ENCODE measurements around the gene ARMC5.
A peak's percentile ranks its signal among the peaks of the same experiment; 100 is the strongest.
"Not testable (repeated sequence)": the region's sequence is repeated elsewhere in the genome, so short reads cannot be mapped to it uniquely, and the experiment has no call there.

ARMC5 gene, protein sequence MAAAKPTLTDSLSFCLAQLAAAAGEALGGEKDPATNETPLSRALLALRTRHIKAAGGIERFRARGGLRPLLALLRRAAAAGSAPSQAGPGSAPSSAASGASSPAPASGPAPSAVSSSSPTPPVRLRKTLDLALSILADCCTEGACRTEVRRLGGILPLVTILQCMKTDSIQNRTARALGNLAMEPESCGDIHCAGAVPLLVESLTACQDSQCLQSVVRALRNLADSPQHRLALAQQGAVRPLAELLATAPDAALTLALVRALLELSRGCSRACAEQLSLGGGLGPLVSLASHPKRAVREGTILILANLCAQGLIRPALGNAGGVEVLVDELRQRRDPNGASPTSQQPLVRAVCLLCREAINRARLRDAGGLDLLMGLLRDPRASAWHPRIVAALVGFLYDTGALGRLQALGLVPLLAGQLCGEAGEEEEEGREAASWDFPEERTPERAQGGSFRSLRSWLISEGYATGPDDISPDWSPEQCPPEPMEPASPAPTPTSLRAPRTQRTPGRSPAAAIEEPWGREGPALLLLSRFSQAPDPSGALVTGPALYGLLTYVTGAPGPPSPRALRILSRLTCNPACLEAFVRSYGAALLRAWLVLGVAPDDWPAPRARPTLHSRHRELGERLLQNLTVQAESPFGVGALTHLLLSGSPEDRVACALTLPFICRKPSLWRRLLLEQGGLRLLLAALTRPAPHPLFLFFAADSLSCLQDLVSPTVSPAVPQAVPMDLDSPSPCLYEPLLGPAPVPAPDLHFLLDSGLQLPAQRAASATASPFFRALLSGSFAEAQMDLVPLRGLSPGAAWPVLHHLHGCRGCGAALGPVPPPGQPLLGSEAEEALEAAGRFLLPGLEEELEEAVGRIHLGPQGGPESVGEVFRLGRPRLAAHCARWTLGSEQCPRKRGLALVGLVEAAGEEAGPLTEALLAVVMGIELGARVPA

DNA sequence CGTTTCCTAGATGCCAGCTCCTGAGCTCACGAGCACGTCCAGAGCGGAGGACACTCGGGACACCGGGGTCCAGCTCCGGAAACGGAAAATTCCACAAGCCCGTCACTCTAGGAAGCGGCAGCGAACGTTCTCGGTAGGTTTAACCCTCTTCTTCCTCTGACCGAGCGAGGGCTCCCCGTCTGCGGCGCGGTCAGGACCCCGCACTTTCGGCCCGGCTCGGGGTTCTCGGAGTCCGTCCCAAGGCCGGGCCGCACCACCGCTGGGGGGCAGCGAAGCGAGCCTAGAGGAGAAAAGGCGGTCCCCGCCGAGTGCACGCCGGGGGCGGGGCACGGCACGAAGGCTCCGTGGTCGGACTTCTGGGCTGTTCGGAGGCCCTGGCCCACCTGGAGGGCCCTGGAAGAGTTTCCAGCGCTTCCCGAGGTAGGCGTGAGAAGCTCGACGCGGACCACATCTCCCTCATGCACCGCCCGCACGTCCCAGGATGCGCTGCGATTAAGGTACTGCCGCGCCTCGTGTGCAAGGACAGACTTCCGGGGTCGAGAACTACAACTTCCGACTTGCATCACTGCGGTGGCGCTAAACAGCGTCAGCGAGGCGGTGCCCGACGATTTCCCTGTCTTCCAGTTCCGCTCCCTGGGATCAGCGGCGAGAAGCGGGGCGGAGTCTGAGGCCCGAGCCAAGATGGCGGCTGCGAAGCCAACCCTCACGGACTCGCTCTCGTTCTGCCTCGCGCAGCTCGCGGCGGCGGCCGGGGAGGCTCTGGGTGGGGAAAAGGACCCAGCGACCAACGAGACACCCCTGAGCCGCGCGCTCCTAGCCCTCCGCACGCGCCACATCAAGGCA lies at the start of gene ARMC5:
TSS of gene ARMC5 (plus strand) at position 658 of the 843 bp plus-strand sequence. CDS start at position 682, 24 bp downstream.
- peak within 1 kb of the TSS; percentile 85 for H3K4me3 ChIP-seq (ENCODE audit: low read depth, low read length)

DNA sequence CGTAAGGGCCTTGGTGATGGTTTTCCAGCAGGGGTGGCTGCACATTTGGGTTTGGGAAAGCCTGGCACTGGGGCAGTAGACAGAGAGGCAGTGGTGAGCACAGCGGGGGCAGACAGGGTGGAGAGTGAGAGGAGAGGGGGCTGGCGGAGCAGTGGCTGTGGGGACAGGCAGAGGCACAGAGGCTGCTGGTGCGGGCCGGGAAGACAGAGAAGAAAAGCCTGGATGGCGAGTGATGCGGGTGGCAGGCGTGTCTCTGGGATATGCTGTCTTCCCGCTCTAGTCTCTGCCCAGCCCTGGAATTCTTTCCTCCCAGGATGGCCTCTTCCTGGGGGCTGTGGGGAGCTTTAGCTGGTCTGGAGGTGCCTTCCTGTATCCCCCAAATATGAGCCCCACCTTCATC lies 49.2 kb upstream of the ARMC5 start:
- no peak overlapping the region for H3K4me3 ChIP-seq (ENCODE audit: low read depth, low read length)

GRCh38 chr16:31411024-31411844 lies 48.1 kb upstream of the ARMC5 start:
- H3K4me3 ChIP-seq (ENCODE audit: low read depth, low read length) = no peak overlapping the region

DNA sequence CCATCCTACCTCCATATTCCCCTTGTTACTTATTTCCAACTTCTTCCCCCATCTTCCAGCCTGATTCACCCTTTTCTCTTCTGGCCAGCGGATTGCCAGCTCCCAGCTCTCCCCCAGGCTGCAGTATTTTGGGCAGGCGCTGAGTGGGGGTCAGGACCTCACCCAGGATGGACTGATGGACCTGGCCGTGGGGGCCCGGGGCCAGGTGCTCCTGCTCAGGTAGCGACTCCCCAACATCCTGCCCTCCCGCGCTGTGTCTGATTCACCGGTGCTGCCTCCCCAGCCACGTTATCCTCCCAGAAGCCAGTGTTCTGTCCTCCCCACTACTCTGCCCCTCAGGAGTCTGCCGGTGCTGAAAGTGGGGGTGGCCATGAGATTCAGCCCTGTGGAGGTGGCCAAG lies 46.6 kb upstream of the ARMC5 start:
- no peak overlapping the region for H3K4me3 ChIP-seq (ENCODE audit: low read depth, low read length)

- no peak overlapping the region for H3K4me3 ChIP-seq (ENCODE audit: low read depth, low read length)
These were observed 45.9 kb upstream of the ARMC5 start for GRCh38 chr16:31413381-31413780.

DNA sequence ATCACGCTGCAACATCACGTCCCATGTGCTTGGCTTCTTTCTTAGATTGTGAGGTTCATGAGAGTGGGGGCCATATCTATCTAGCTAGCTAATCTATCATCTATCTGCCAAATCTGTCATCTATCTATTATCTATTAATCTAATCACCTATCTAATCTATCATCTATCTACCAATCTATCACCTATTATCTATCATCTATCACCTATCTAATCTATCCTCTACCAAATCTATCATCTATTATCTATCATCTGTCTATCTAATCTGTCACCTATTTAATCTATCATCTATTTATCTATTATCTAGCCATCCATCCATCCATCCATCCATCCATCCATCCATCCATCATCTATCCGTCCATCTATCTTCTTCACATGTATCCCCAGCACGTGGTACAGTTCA lies 45.4 kb upstream of the ARMC5 start:
- H3K4me3 ChIP-seq (ENCODE audit: low read depth, low read length) = no peak overlapping the region

DNA sequence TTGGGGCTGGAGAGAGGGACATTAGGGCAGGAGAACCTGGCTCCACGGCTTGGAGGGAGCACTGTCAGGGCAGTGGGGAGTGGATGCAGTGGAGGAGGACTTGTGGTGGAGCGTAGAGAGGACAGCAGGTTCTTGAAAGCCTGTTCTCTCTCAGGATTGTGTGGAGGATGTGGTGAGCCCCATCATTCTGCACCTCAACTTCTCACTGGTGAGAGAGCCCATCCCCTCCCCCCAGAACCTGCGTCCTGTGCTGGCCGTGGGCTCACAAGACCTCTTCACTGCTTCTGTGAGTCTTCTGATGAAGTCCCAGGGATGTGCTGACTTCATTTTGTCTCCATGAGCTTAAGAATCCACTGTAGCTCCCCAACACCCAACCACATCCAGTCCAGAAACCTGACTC lies 44.6 kb upstream of the ARMC5 start:
- H3K4me3 ChIP-seq (ENCODE audit: low read depth, low read length) = no peak overlapping the region

GRCh38 chr16:31416371-31416770 lies 42.9 kb upstream of the ARMC5 start:
- no peak overlapping the region for H3K4me3 ChIP-seq (ENCODE audit: low read depth, low read length)

GRCh38 chr16:31417036-31417435 lies 42.3 kb upstream of the ARMC5 start:
- H3K4me3 ChIP-seq (ENCODE audit: low read depth, low read length) = not testable (repeated sequence)

GRCh38 chr16:31417916-31418315 lies 41.4 kb upstream of the ARMC5 start:
- no peak overlapping the region for H3K4me3 ChIP-seq (ENCODE audit: low read depth, low read length)

DNA sequence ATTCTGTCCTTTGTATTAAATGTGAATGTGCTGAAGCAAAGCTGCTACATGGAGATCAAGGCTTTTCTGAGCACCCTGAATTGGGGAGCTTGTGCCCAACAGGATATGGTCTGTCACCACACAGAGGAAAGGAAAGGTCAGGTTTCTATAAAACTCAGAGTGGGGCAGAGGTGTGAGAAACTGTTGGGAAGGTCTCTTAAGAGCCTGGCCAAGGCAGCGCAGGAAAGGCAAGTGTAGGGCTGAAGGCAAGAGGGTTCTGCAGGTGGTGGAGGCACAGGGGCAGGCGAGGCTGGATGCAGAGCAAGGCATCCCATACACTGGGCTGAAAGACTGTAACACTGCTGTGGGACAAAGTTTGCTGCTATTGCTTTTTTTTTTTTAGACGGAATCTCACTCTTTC lies 39.3 kb upstream of the ARMC5 start:
- no peak overlapping the region for H3K4me3 ChIP-seq (ENCODE audit: low read depth, low read length)

DNA sequence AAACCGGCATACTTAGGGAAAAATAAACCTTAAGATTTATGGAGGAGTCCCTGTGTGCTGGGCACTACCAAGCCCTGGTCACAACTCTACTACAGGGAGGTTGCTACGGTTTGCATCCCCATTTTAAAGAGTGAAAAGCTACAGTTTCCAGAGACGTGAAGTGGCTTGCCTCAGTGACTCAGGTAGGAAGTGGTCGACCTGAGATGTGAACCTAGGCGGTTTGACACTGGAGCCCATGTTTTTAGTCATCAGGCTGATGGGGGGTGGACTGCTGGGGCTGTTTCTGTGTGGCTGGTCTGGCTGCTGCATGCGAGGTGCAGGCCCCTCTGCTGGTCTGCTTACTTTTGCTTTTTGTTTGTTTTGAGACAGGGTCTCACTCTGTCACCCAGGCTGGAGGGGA lies 37.7 kb upstream of the ARMC5 start:
- no peak overlapping the region for H3K4me3 ChIP-seq (ENCODE audit: low read depth, low read length)

DNA sequence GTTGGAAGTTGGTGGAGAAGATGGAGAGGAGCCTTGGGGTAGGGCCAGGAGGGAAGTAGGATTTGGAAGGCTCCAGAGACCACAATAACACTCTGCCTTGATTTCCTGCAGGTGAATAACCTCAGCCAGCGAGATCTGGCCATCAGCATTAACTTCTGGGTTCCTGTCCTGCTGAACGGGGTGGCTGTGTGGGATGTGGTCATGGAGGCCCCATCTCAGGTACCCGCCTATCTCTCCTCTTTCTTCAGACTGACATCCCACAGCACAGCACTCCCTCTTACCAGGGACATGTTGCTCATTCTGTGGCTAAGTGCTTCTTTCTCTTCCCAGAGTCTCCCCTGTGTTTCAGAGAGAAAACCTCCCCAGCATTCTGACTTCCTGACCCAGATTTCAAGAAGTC lies 36.1 kb upstream of the ARMC5 start:
- no peak overlapping the region for H3K4me3 ChIP-seq (ENCODE audit: low read depth, low read length)

DNA sequence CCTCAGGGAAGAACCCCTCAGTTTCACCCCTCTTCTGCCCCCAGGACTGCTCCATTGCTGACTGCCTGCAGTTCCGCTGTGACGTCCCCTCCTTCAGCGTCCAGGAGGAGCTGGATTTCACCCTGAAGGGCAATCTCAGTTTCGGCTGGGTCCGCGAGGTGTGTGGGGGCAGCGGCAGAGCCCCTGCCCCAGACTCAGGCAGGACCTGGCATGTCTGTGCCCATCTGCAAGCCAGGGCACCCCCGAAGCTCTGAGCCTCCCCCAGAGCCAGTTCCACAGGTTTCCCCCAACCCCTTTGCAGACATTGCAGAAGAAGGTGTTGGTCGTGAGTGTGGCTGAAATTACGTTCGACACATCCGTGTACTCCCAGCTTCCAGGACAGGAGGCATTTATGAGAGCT lies 35.5 kb upstream of the ARMC5 start:
- no peak overlapping the region for H3K4me3 ChIP-seq (ENCODE audit: low read depth, low read length)

DNA sequence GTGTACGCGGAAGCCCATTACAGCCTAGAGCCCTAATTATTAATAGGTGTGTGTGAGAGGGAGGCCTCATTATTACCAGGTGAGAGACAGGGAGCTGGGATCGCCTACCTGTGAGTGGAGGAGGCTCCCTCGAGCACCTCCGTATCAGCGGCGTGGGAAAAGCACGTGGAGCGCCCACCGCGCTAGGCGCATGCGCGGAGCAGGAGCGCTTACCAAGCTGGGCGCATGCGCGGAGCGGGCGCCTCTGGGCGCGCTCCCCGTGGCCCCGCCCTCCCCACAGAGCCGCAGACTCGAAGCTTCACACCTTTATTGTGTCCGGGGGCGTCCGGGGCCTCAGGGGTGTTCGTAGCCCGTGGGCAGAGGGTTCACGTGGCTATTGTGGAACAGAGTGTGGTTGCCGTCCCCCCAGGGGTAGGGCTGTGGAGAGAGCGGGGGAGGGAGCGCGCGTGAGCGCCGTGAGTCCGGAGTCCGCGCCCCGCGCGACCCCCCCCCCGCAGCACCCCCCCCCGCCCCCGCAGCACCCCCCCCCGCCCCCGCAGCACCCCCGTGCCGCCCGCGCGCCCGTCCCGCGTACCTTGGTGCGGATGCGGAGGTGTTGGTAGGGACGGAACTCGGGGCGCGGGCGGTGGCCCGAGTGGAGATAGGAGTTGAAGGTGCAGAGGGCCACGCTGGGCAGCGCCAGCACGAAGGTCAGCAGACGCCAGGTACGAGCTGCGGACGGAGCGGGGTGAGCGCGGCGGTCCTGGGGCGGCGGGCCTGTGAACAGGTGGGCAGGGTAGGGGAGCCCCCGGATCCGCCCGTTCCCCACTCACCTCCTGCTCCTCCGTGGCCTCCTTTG lies 31.6 kb upstream of the ARMC5 start:
- no peak overlapping the region for H3K4me3 ChIP-seq (ENCODE audit: low read depth, low read length)

GRCh38 chr16:31428279-31428597 lies 31.1 kb upstream of the ARMC5 start, which contains the start of gene COX6A2:
Gene COX6A2, minus strand, starts transcription at chr16:31428360. Its CDS starts 35 bp downstream, at chr16:31428325.
- no peak within 1 kb of the TSS for H3K4me3 ChIP-seq (ENCODE audit: low read depth, low read length)

DNA sequence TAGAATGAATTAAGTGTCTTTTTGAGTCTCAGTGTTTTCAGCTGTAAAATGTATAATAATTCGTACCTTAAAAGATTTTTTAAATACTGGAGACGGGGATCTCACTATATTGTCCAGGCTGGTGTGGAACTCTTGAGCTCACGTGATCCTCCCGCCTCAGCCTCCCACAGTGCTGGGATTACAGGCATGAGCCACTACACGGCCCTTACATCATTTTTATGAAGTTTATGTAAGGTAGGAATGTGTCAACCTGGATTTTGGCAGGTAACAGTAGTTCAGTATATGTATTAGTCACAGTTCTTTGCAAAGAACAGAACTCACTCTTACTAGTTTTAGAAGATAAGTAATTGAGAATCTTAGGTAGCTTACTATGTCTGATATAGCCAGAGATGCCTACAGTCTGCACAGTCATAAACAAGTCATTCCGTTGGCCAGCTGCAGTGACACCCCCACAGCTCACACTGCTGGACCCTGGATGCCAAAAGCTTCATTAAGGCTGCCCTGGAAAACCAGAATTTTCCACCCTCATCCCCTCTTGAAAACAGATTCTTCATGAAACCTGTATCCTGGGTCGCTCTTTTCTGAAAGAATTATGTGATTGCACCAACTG lies 30.6 kb upstream of the ARMC5 start:
- no peak overlapping the region for H3K4me3 ChIP-seq (ENCODE audit: low read depth, low read length)

- no peak overlapping the region for H3K4me3 ChIP-seq (ENCODE audit: low read depth, low read length)
These were observed 30.0 kb upstream of the ARMC5 start for GRCh38 chr16:31429314-31429713.

DNA sequence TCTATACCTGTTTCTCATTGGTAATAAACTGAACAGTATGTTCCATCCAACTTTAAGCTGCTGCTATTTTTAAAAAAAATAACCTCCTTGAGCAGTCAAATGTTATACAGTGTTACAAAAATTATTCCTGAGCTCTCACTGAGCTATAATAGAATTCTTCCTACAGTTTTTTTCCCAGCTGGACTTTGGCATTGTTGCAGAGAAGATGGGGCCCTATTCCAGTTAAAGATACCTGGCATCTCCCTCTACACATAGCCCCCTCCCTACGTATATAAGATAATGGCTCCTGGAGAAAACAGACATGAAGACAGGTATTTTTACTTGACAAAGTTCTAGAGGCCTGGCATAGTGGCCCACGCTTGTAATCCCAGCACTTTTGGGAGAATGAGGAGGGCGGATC lies 29.5 kb upstream of the ARMC5 start:
- H3K4me3 ChIP-seq (ENCODE audit: low read depth, low read length) = no peak overlapping the region

Data from iPS-11a (cell line).